ENCODE data around the gene CTF1.

DNA sequence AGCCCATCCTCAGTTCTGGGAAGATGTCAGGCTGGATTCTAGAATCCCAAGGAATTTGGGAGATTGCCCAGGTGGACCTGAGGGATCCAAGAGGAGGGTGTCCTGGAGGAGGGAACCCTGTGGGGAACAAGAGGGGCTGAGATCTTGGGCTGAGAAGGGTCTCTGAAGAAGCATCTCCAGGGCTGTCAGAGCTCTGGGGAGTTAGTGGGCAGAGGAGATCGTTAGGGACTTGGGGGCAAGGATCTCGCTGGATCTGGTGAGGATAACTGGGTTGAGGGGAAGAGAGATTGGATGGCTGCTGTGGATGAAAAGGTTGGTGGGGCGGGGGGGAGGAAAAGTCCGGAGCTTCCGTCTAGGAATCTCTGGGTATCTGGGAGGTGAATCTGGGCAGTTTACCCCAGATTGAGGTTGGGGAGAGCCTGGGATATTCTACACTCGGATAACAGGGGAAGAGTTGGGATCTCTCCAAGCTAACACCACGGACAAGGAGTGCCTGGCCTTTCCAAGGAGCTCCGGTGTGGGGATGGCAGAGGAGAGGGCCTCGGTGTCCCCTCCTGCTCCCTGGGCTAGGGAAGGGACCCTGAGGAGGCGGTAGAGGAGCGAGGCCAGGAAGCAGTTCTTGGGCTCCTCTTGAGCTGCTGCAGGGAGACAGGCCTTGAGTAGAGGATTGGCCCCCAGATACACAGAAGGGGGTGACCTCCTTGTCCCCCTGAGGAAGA is 28.7 kb downstream of the CTF1 start:
- TF ChIP-seq, protein P1, sequence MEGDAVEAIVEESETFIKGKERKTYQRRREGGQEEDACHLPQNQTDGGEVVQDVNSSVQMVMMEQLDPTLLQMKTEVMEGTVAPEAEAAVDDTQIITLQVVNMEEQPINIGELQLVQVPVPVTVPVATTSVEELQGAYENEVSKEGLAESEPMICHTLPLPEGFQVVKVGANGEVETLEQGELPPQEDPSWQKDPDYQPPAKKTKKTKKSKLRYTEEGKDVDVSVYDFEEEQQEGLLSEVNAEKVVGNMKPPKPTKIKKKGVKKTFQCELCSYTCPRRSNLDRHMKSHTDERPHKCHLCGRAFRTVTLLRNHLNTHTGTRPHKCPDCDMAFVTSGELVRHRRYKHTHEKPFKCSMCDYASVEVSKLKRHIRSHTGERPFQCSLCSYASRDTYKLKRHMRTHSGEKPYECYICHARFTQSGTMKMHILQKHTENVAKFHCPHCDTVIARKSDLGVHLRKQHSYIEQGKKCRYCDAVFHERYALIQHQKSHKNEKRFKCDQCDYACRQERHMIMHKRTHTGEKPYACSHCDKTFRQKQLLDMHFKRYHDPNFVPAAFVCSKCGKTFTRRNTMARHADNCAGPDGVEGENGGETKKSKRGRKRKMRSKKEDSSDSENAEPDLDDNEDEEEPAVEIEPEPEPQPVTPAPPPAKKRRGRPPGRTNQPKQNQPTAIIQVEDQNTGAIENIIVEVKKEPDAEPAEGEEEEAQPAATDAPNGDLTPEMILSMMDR (IDR thresholded peaks at IDR 0.05): no peak
- TF ChIP-seq POLR2A (IDR thresholded peaks at IDR 0.05) (no peak), EP300 (IDR thresholded peaks at IDR 0.05) (no peak)

Data from tibial nerve (tissue), 4 donors.